ENCODE measurements around the gene UGCG.

- TF ChIP-seq CTCF (IDR thresholded peaks at IDR 0.05) (no peak), POLR2AphosphoS5 (IDR thresholded peaks at IDR 0.05; ENCODE audit: insufficient read depth in 1 of 2, low read depth in 1 of 2) (no peak), POLR2A (IDR thresholded peaks at IDR 0.05) (no peak)
Observed at GRCh38 chr9:111877420-111877819, 19.2 kb upstream of the UGCG start.
